ENCODE results near the gene FAM174C.

- TF ChIP-seq MAX (CRISPR knock-in tag; IDR thresholded peaks at IDR 0.05) (no peak), FOXP1 (CRISPR knock-in tag; IDR thresholded peaks at IDR 0.05; ENCODE audit: borderline replicate concordance) (no peak), ZBTB21 (CRISPR knock-in tag; IDR thresholded peaks at IDR 0.05; ENCODE audit: borderline replicate concordance) (no peak), E2F5 (CRISPR knock-in tag; IDR thresholded peaks at IDR 0.05) (no peak), IRF2 (CRISPR knock-in tag; IDR thresholded peaks at IDR 0.05; ENCODE audit: borderline replicate concordance, low read depth) (no peak), ESRRA (CRISPR knock-in tag; IDR thresholded peaks at IDR 0.05; ENCODE audit: borderline replicate concordance) (no peak), CBFB (CRISPR knock-in tag; IDR thresholded peaks at IDR 0.05; ENCODE audit: low read depth) (no peak), E2F4 (CRISPR knock-in tag; IDR thresholded peaks at IDR 0.05; ENCODE audit: borderline replicate concordance, low read depth) (no peak), SP1 (CRISPR knock-in tag; conservative IDR thresholded peaks at IDR 0.05) (no peak)
- TF ChIP-seq, protein P1, sequence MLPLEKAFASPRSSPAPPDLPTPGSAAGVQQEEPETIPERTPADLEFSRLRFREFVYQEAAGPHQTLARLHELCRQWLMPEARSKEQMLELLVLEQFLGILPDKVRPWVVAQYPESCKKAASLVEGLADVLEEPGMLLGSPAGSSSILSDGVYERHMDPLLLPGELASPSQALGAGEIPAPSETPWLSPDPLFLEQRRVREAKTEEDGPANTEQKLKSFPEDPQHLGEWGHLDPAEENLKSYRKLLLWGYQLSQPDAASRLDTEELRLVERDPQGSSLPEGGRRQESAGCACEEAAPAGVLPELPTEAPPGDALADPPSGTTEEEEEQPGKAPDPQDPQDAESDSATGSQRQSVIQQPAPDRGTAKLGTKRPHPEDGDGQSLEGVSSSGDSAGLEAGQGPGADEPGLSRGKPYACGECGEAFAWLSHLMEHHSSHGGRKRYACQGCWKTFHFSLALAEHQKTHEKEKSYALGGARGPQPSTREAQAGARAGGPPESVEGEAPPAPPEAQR (CRISPR knock-in tag; IDR thresholded peaks at IDR 0.05), result no peak
- TF ChIP-seq, protein P2, sequence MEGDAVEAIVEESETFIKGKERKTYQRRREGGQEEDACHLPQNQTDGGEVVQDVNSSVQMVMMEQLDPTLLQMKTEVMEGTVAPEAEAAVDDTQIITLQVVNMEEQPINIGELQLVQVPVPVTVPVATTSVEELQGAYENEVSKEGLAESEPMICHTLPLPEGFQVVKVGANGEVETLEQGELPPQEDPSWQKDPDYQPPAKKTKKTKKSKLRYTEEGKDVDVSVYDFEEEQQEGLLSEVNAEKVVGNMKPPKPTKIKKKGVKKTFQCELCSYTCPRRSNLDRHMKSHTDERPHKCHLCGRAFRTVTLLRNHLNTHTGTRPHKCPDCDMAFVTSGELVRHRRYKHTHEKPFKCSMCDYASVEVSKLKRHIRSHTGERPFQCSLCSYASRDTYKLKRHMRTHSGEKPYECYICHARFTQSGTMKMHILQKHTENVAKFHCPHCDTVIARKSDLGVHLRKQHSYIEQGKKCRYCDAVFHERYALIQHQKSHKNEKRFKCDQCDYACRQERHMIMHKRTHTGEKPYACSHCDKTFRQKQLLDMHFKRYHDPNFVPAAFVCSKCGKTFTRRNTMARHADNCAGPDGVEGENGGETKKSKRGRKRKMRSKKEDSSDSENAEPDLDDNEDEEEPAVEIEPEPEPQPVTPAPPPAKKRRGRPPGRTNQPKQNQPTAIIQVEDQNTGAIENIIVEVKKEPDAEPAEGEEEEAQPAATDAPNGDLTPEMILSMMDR (IDR thresholded peaks at IDR 0.05), result no peak
- TF ChIP-seq, protein P3, sequence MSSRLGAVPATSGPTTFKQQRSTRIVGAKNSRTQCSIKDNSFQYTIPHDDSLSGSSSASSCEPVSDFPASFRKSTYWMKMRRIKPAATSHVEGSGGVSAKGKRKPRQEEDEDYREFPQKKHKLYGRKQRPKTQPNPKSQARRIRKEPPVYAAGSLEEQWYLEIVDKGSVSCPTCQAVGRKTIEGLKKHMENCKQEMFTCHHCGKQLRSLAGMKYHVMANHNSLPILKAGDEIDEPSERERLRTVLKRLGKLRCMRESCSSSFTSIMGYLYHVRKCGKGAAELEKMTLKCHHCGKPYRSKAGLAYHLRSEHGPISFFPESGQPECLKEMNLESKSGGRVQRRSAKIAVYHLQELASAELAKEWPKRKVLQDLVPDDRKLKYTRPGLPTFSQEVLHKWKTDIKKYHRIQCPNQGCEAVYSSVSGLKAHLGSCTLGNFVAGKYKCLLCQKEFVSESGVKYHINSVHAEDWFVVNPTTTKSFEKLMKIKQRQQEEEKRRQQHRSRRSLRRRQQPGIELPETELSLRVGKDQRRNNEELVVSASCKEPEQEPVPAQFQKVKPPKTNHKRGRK (CRISPR knock-in tag; IDR thresholded peaks at IDR 0.05; ENCODE audit: borderline replicate concordance), result no peak
- TF ChIP-seq, protein P4, sequence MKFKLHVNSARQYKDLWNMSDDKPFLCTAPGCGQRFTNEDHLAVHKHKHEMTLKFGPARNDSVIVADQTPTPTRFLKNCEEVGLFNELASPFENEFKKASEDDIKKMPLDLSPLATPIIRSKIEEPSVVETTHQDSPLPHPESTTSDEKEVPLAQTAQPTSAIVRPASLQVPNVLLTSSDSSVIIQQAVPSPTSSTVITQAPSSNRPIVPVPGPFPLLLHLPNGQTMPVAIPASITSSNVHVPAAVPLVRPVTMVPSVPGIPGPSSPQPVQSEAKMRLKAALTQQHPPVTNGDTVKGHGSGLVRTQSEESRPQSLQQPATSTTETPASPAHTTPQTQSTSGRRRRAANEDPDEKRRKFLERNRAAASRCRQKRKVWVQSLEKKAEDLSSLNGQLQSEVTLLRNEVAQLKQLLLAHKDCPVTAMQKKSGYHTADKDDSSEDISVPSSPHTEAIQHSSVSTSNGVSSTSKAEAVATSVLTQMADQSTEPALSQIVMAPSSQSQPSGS (CRISPR knock-in tag; IDR thresholded peaks at IDR 0.05; ENCODE audit: borderline replicate concordance, low read depth), result no peak
These were observed 41.0 kb upstream of the FAM174C start for GRCh38 chr19:1234051-1234954.

Measured in WTC11 (cell line).